Activated T-cell treated with anti-CD3 and anti-CD28 coated beads, Interleukin-2, amount 50 U/mL, for 24 hours (primary cell): ENCODE results near the gene VTI1A.
"Not testable (repeated sequence)": the region's sequence is repeated elsewhere in the genome, so short reads cannot be mapped to it uniquely, and the experiment has no call there.

Experiments used
- DNase-seq: peaks from one replicate; pipeline ENCODE4 v3.0.0-alpha.2; 2020
- H3K27ac Mint-ChIP-seq: 2 replicates; pipeline ENCODE4 v1.8.0; 2020; ENCODE audit warnings: mild to moderate bottlenecking, mixed read lengths
- H3K27me3 Mint-ChIP-seq: 2 replicates; pipeline ENCODE4 v1.8.0; 2020; ENCODE audit warnings: mixed read lengths
- H3K36me3 Mint-ChIP-seq: 2 replicates; pipeline ENCODE4 v1.8.0; 2020; ENCODE audit warnings: low read depth, mixed read lengths
- H3K4me1 Mint-ChIP-seq: 2 replicates; pipeline ENCODE4 v1.8.0; 2020; ENCODE audit warnings: low read depth, mixed read lengths
- H3K4me3 Mint-ChIP-seq: 2 replicates; pipeline ENCODE4 v1.8.0; 2020; ENCODE audit warnings: mild to moderate bottlenecking, moderate library complexity, mixed read lengths
- H3K9me3 Mint-ChIP-seq: 2 replicates; pipeline ENCODE4 v1.8.0; 2020; ENCODE audit warnings: mixed read lengths

Gene VTI1A

GRCh38 chr10:112467541-112468075, 20.6 kb downstream of the VTI1A start:
- peaks cover 62% of the 10 kb centered on the region for H3K36me3 Mint-ChIP-seq
- H3K9me3 Mint-ChIP-seq = peaks cover 5% of the 10 kb centered on the region
- no peaks in the 10 kb centered on the region for H3K27me3 Mint-ChIP-seq
- H3K4me3 Mint-ChIP-seq = no peak overlapping the region
- H3K27ac Mint-ChIP-seq = no peak overlapping the region
- H3K4me1 Mint-ChIP-seq = peaks cover 18% of the 10 kb centered on the region
- DNase-seq = no peak

- Mint-ChIP-seq H3K9me3 (no peaks in the 10 kb centered on the region), H3K4me1 (peaks cover 17% of the 10 kb centered on the region), H3K27ac (no peak overlapping the region), H3K36me3 (peaks cover 31% of the 10 kb centered on the region), H3K27me3 (no peaks in the 10 kb centered on the region), H3K4me3 (no peak overlapping the region)
- DNase-seq = no peak
Measured at GRCh38 chr10:112471878-112472487, 25.0 kb downstream of the VTI1A start.

- no peaks in the 10 kb centered on the region for H3K27me3 Mint-ChIP-seq
- no peak overlapping the region for H3K27ac Mint-ChIP-seq
- H3K4me1 Mint-ChIP-seq = peaks cover 19% of the 10 kb centered on the region
- H3K36me3 Mint-ChIP-seq = peaks cover 16% of the 10 kb centered on the region
- no peaks in the 10 kb centered on the region for H3K9me3 Mint-ChIP-seq
- H3K4me3 Mint-ChIP-seq = no peak overlapping the region
- DNase-seq = no peak
Measured at GRCh38 chr10:112475575-112476218, 28.7 kb downstream of the VTI1A start.

GRCh38 chr10:112481602-112482001, 34.6 kb downstream of the VTI1A start:
- Mint-ChIP-seq H3K4me1 (peaks cover 8% of the 10 kb centered on the region), H3K27me3 (no peaks in the 10 kb centered on the region), H3K4me3 (no peak overlapping the region), H3K36me3 (peaks cover 24% of the 10 kb centered on the region), H3K9me3 (no peaks in the 10 kb centered on the region), H3K27ac (no peak overlapping the region)
- no peak for DNase-seq

GRCh38 chr10:112484399-112484798, 37.4 kb downstream of the VTI1A start:
- Mint-ChIP-seq H3K9me3 (no peaks in the 10 kb centered on the region), H3K27ac (no peak overlapping the region), H3K4me3 (no peak overlapping the region), H3K36me3 (peaks cover 25% of the 10 kb centered on the region), H3K27me3 (no peaks in the 10 kb centered on the region), H3K4me1 (peaks cover 9% of the 10 kb centered on the region)
- no peak for DNase-seq

GRCh38 chr10:112487964-112488363, 40.9 kb downstream of the VTI1A start:
- Mint-ChIP-seq H3K4me3 (no peak overlapping the region), H3K27me3 (no peaks in the 10 kb centered on the region), H3K27ac (no peak overlapping the region), H3K9me3 (no peaks in the 10 kb centered on the region), H3K36me3 (peaks cover 25% of the 10 kb centered on the region), H3K4me1 (peaks cover 19% of the 10 kb centered on the region)
- no peak for DNase-seq

- Mint-ChIP-seq H3K4me1 (peaks cover 17% of the 10 kb centered on the region), H3K4me3 (no peak overlapping the region), H3K27me3 (no peaks in the 10 kb centered on the region), H3K9me3 (no peaks in the 10 kb centered on the region), H3K36me3 (peaks cover 16% of the 10 kb centered on the region), H3K27ac (no peak overlapping the region)
- DNase-seq = no peak
Measured at GRCh38 chr10:112490545-112490944, 43.5 kb downstream of the VTI1A start.

- H3K9me3 Mint-ChIP-seq = no peaks in the 10 kb centered on the region
- H3K36me3 Mint-ChIP-seq = peaks cover 11% of the 10 kb centered on the region
- H3K27me3 Mint-ChIP-seq = no peaks in the 10 kb centered on the region
- H3K27ac Mint-ChIP-seq = no peak overlapping the region
- DNase-seq = no peak
- peaks cover 15% of the 10 kb centered on the region for H3K4me1 Mint-ChIP-seq
- H3K4me3 Mint-ChIP-seq = no peak overlapping the region
Measured at GRCh38 chr10:112491144-112491543, 44.1 kb downstream of the VTI1A start.

- H3K27me3 Mint-ChIP-seq = no peaks in the 10 kb centered on the region
- H3K27ac Mint-ChIP-seq = no peak overlapping the region
- H3K9me3 Mint-ChIP-seq = no peaks in the 10 kb centered on the region
- peaks cover 8% of the 10 kb centered on the region for H3K36me3 Mint-ChIP-seq
- H3K4me1 Mint-ChIP-seq = peaks cover 24% of the 10 kb centered on the region
- DNase-seq = no peak
- no peak overlapping the region for H3K4me3 Mint-ChIP-seq
Measured at GRCh38 chr10:112492736-112493135, 45.7 kb downstream of the VTI1A start.

GRCh38 chr10:112497347-112497950, 50.4 kb downstream of the VTI1A start:
- Mint-ChIP-seq H3K9me3 (no peaks in the 10 kb centered on the region), H3K27me3 (no peaks in the 10 kb centered on the region), H3K36me3 (peaks cover 20% of the 10 kb centered on the region), H3K4me3 (no peak overlapping the region), H3K4me1 (peaks cover 11% of the 10 kb centered on the region), H3K27ac (no peak overlapping the region)
- DNase-seq = no peak

GRCh38 chr10:112498806-112499205, 51.8 kb downstream of the VTI1A start:
- H3K27me3 Mint-ChIP-seq = no peaks in the 10 kb centered on the region
- H3K4me1 Mint-ChIP-seq = peaks cover 11% of the 10 kb centered on the region
- H3K9me3 Mint-ChIP-seq = no peaks in the 10 kb centered on the region
- H3K4me3 Mint-ChIP-seq = no peak overlapping the region
- peaks cover 20% of the 10 kb centered on the region for H3K36me3 Mint-ChIP-seq
- no peak for DNase-seq
- no peak overlapping the region for H3K27ac Mint-ChIP-seq

GRCh38 chr10:112499985-112500384, 53.0 kb downstream of the VTI1A start:
- H3K27me3 Mint-ChIP-seq, H3K27ac Mint-ChIP-seq, H3K9me3 Mint-ChIP-seq, H3K4me3 Mint-ChIP-seq, DNase-seq: not testable (repeated sequence)
- Mint-ChIP-seq H3K36me3 (peaks cover 20% of the 10 kb centered on the region), H3K4me1 (peaks cover 11% of the 10 kb centered on the region)

- no peaks in the 10 kb centered on the region for H3K9me3 Mint-ChIP-seq
- H3K27ac Mint-ChIP-seq = no peak overlapping the region
- H3K27me3 Mint-ChIP-seq = no peaks in the 10 kb centered on the region
- DNase-seq = no peak
- peaks cover 16% of the 10 kb centered on the region for H3K36me3 Mint-ChIP-seq
- H3K4me1 Mint-ChIP-seq = peaks cover 12% of the 10 kb centered on the region
- no peak overlapping the region for H3K4me3 Mint-ChIP-seq
Measured at GRCh38 chr10:112502536-112502935, 55.5 kb downstream of the VTI1A start.

GRCh38 chr10:112503643-112504042, 56.6 kb downstream of the VTI1A start:
- Mint-ChIP-seq H3K4me3 (no peak overlapping the region), H3K27me3 (no peaks in the 10 kb centered on the region), H3K4me1 (peaks cover 15% of the 10 kb centered on the region), H3K9me3 (no peaks in the 10 kb centered on the region), H3K36me3 (peaks cover 20% of the 10 kb centered on the region), H3K27ac (no peak overlapping the region)
- DNase-seq = no peak

- DNase-seq = no peak
- Mint-ChIP-seq H3K4me3 (no peak overlapping the region), H3K4me1 (peaks cover 33% of the 10 kb centered on the region), H3K9me3 (no peaks in the 10 kb centered on the region), H3K36me3 (peaks cover 23% of the 10 kb centered on the region), H3K27me3 (no peaks in the 10 kb centered on the region), H3K27ac (no peak overlapping the region)
Measured at GRCh38 chr10:112507046-112507445, 60.0 kb downstream of the VTI1A start.
